Gastroesophageal sphincter (tissue), 4 donors: ENCODE results near the gene ALKBH6. TPM values are rescaled to one million over a fixed set of nuclear protein-coding genes. Genes with fewer than 3 reads are reported as not detected.

Source experiments
- ATAC-seq: fragments of 150-250 bp; one replicate; pipeline ENCODE4 v1.9.1; 2016; ENCODE audit warnings: mild to moderate bottlenecking, moderate library complexity
- H3K27ac ChIP-seq, 4 donors: fragments of 200-600 bp; sonication (generic) in 3 of 4; 1 replicate in 3 of 4; 2 replicates in 1 of 4; pipeline ENCODE4 v1.5.1; 2016 to 2019
- H3K27me3 ChIP-seq: fragments of 200-600 bp; sonication (generic); one replicate; pipeline ENCODE4 v1.5.1; 2019
- H3K36me3 ChIP-seq, 2 donors: fragments of 200-600 bp; sonication (generic); one replicate each; pipeline ENCODE4 v1.5.1; 2019; ENCODE audit warnings: control low read depth in 1 of 2
- H3K4me1 ChIP-seq, 3 donors: fragments of 200-600 bp; sonication (generic); 1 replicate in 2 of 3; 2 replicates in 1 of 3; pipeline ENCODE4 v1.5.1; 2016 to 2019; ENCODE audit warnings: control low read depth in 2 of 3
- H3K4me3 ChIP-seq, 2 donors: fragments of 200-600 bp; sonication (generic); one replicate each; pipeline ENCODE4 v1.5.1; 2019; ENCODE audit warnings: mild to moderate bottlenecking in 1 of 2, moderate library complexity in 1 of 2
- H3K9me3 ChIP-seq, 3 donors: fragments of 200-600 bp; sonication (generic); one replicate each; pipeline ENCODE4 v1.5.1; 2017 to 2019; ENCODE audit warnings: control low read depth in 2 of 3
- CTCF ChIP-seq, 4 experiments: fragments of 200-600 bp in 2 of 4; fragments of 450-650 bp in 2 of 4; sonication (generic) in 1 of 4; IDR thresholded peaks; one replicate each; pipeline ENCODE4 v1.5.1; 2017 to 2019; ENCODE audit warnings: antibody characterized with exemption in 4 of 4, mild to moderate bottlenecking in 2 of 4, moderate library complexity in 2 of 4
- EP300 ChIP-seq: sonication (generic); formaldehyde crosslinking; IDR thresholded peaks from one replicate; pipeline ENCODE4 v1.6.1; 2017; ENCODE audit warnings: antibody characterized with exemption, mild to moderate bottlenecking
- POLR2A ChIP-seq, 2 donors: fragments of 450-650 bp; IDR thresholded peaks; one replicate each; pipeline ENCODE4 v1.6.1; 2017; ENCODE audit warnings: antibody characterized with exemption in 2 of 2, mild to moderate bottlenecking in 2 of 2, moderate library complexity in 1 of 2
- POLR2AphosphoS5 ChIP-seq: sonication (generic); formaldehyde crosslinking; IDR thresholded peaks from one replicate; pipeline ENCODE4 v1.6.1; 2017; ENCODE audit warnings: antibody characterized with exemption
- WGBS, 2 donors: methylation state at CpG; one replicate each; pipeline ENCODE4 v1.1.5; 2018; ENCODE audit warnings: low coverage in 1 of 2; 5-methylcytosine and 5-hydroxymethylcytosine counted together
- total RNA-seq, 4 donors: library from RNA; depleted of rRNA; stranded (reverse); fragments of >200 nt; gene quantifications; one replicate each; pipeline ENCODE4 v1.1.0, GENCODE V29; 2016

The ALKBH6 gene
- total RNA-seq, 4 donors from 2014 or later = 10.7 to 38.3 (median 25.3) TPM

- no peaks in the 10 kb centered on the region for H3K27me3 ChIP-seq
- peak overlapping the region in 3 of 4 donors; percentile 81 to 82 (median 81) for H3K27ac ChIP-seq
- 91 to 100% methylated on average over 1 to 6 of the region's 11 CpGs for WGBS, 2 donors
- no peaks in the 10 kb centered on the region for H3K9me3 ChIP-seq
- peaks cover 0 to 40% (median 16%) of the 10 kb centered on the region in 3 donors for H3K4me1 ChIP-seq
- H3K4me3 ChIP-seq = no peak overlapping the region
- TF ChIP-seq EP300 (no peak), POLR2AphosphoS5 (no peak), CTCF (IDR thresholded peaks at IDR 0.05) (no peak), POLR2A (IDR thresholded peaks at IDR 0.05) (no peak)
- no peak for ATAC-seq
- H3K36me3 ChIP-seq = peaks cover 0 to under 1% of the 10 kb centered on the region in 2 donors
Observed at GRCh38 chr19:36010402-36010801, 3.6 kb downstream of the ALKBH6 start.

- H3K4me3 ChIP-seq = peak overlapping the region; percentile 28 to 52
- no peaks in the 10 kb centered on the region for H3K9me3 ChIP-seq
- peaks cover 0 to 38% (median 16%) of the 10 kb centered on the region in 3 donors for H3K4me1 ChIP-seq
- H3K27ac ChIP-seq = peak overlapping the region; percentile 55 to 82 (median 81)
- H3K36me3 ChIP-seq = no peaks in the 10 kb centered on the region
- no peak for TF ChIP-seq CTCF (IDR thresholded peaks at IDR 0.05)
- TF ChIP-seq EP300 = no peak
- TF ChIP-seq POLR2AphosphoS5 = no peak
- no peak for TF ChIP-seq POLR2A (IDR thresholded peaks at IDR 0.05)
- ATAC-seq = no peak
- 64 to 67% methylated on average over 1 to 9 of the region's 15 CpGs for WGBS, 2 donors
- H3K27me3 ChIP-seq = no peaks in the 10 kb centered on the region
Observed at GRCh38 chr19:36009633-36010379, 4.2 kb downstream of the ALKBH6 start.

- peak overlapping the region; percentile 55 to 82 (median 81) for H3K27ac ChIP-seq
- peak; percentile 75 for ATAC-seq
- H3K36me3 ChIP-seq = peaks cover 0 to 4% of the 10 kb centered on the region in 2 donors
- H3K27me3 ChIP-seq = no peaks in the 10 kb centered on the region
- H3K9me3 ChIP-seq = no peaks in the 10 kb centered on the region
- 0 to 20% methylated on average over 1 to 2 of the region's 50 CpGs for WGBS, 2 donors
- TF ChIP-seq EP300 = no peak
- TF ChIP-seq CTCF (IDR thresholded peaks at IDR 0.05) = peak in 3 of 4 experiments; percentile 13 to 27 (median 23)
- TF ChIP-seq POLR2AphosphoS5 = peak; percentile 24
- peak; percentile 43 to 51 for TF ChIP-seq POLR2A (IDR thresholded peaks at IDR 0.05)
- peaks cover 0 to 33% (median 12%) of the 10 kb centered on the region in 3 donors for H3K4me1 ChIP-seq
- peak overlapping the region; percentile 28 to 52 for H3K4me3 ChIP-seq
Observed at GRCh38 chr19:36009220-36009619, 4.8 kb downstream of the ALKBH6 start.

- Histone ChIP-seq H3K27me3 (no peaks in the 10 kb centered on the region), H3K9me3 (no peaks in the 10 kb centered on the region), H3K36me3 (peaks cover 0 to 12% of the 10 kb centered on the region in 2 donors), H3K4me3 (peak within 1 kb of the TSS; percentile 28 to 52), H3K4me1 (peaks cover 0 to 29% (median 10%) of the 10 kb centered on the region in 3 donors), H3K27ac (peak within 1 kb of the TSS; percentile 55 to 82 (median 81))
- no peak for ATAC-seq
- 35% methylated on average over 4 of the region's 19 CpGs; no CpG with 5 or more reads in 1 of the 2 donors for WGBS, 2 donors
- TF ChIP-seq POLR2AphosphoS5 (no peak), CTCF (IDR thresholded peaks at IDR 0.05) (no peak), EP300 (no peak), POLR2A (IDR thresholded peaks at IDR 0.05) (no peak)
Observed at GRCh38 chr19:36008336-36008978, 5.6 kb downstream of the ALKBH6 start, which contains the start of gene SYNE4. Gene SYNE4, minus strand, starts transcription at chr19:36008813. Its CDS starts 132 bp downstream, at chr19:36008681.
